HG02610 (cell line): ENCODE results near the gene HEBP2.
"Not testable (repeated sequence)": the region's sequence is repeated elsewhere in the genome, so short reads cannot be mapped to it uniquely, and the experiment has no call there.

Experiments
- ATAC-seq: cut with Tn5 transposase; IDR thresholded peaks from one replicate; pipeline ENCODE4 v1.9.1; 2021; ENCODE audit warnings: mild to moderate bottlenecking, moderate library complexity; ENCODE audit not compliant: unreplicated experiment

HEBP2 gene

GRCh38 chr6:138403801-138404665, at the start of gene HEBP2:
TSS of gene HEBP2 (plus strand) at chr6:138404223. CDS start at chr6:138404496, 273 bp downstream.
- ATAC-seq: peak; percentile 91

- no peak for ATAC-seq
These were observed 46.1 kb upstream of the HEBP2 start for GRCh38 chr6:138357928-138358327.

GRCh38 chr6:138368684-138369083, 35.3 kb upstream of the HEBP2 start:
- not testable (repeated sequence) for ATAC-seq

GRCh38 chr6:138370631-138371451, 33.2 kb upstream of the HEBP2 start:
- no peak for ATAC-seq

GRCh38 chr6:138371452-138371711, 32.6 kb upstream of the HEBP2 start:
- no peak for ATAC-seq

- no peak for ATAC-seq
These were observed 32.3 kb upstream of the HEBP2 start for GRCh38 chr6:138371720-138372119.

GRCh38 chr6:138372711-138373463, 31.1 kb upstream of the HEBP2 start:
- no peak for ATAC-seq

GRCh38 chr6:138374230-138374629, 29.8 kb upstream of the HEBP2 start:
- ATAC-seq: no peak

GRCh38 chr6:138374815-138375214, 29.2 kb upstream of the HEBP2 start:
- no peak for ATAC-seq

- no peak for ATAC-seq
These were observed 27.0 kb upstream of the HEBP2 start for GRCh38 chr6:138377042-138377441.

- no peak for ATAC-seq
These were observed 26.2 kb upstream of the HEBP2 start, which contains the start of gene SMIM28 for GRCh38 chr6:138377844-138378243. TSS of gene SMIM28 (plus strand) at chr6:138377905. CDS start at chr6:138378073, 168 bp downstream.

GRCh38 chr6:138378463-138378862, 25.6 kb upstream of the HEBP2 start:
- ATAC-seq: no peak

- ATAC-seq: no peak
These were observed 21.3 kb upstream of the HEBP2 start for GRCh38 chr6:138382498-138383265.

- no peak for ATAC-seq
These were observed 20.2 kb upstream of the HEBP2 start for GRCh38 chr6:138383776-138384175.

GRCh38 chr6:138386897-138387296, 17.1 kb upstream of the HEBP2 start:
- no peak for ATAC-seq

- ATAC-seq: no peak
These were observed 16.2 kb upstream of the HEBP2 start for GRCh38 chr6:138387577-138388368.

- no peak for ATAC-seq
These were observed 14.5 kb upstream of the HEBP2 start for GRCh38 chr6:138389551-138389950.

- no peak for ATAC-seq
These were observed 9.9 kb upstream of the HEBP2 start for GRCh38 chr6:138393871-138394783.

- no peak for ATAC-seq
These were observed 7.3 kb upstream of the HEBP2 start for GRCh38 chr6:138396709-138397108.
